Measurements from ENCODE around the gene OSBP. TPM values are rescaled to one million over a fixed set of nuclear protein-coding genes. Genes with fewer than 3 reads are reported as not detected.

Gene OSBP
- total and polyA plus RNA-seq, 4 donors, result 16.5 to 92.5 (median 36.5) TPM

- Histone ChIP-seq H3K9ac (ENCODE audit: low read depth in 1 of 2, low read length in 2 of 2) (no peak overlapping the region), H3K27ac (ENCODE audit: low read depth in 1 of 2, low read length in 2 of 2) (no peak overlapping the region), H3K36me3 (ENCODE audit: control insufficient read depth in 4 of 4, insufficient read depth in 3 of 4, low read depth in 1 of 4, low read length in 3 of 4) (peaks cover 0 to 2% (median 1%) of the 10 kb centered on the region in 4 donors), H3K27me3 (ENCODE audit: control insufficient read depth in 4 of 4, insufficient read depth in 4 of 4, low read length in 3 of 4) (no peaks in the 10 kb centered on the region), H3K9me3 (ENCODE audit: control insufficient read depth in 4 of 4, low read length in 3 of 4) (no peaks in the 10 kb centered on the region), H3K4me1 (ENCODE audit: control insufficient read depth in 4 of 4, insufficient read depth in 4 of 4, low read length in 3 of 4) (no peaks in the 10 kb centered on the region), H3K4me3 (ENCODE audit: low read depth in 1 of 3, low read length in 3 of 3) (no peak overlapping the region)
- DNase-seq (ENCODE audit: low spot score), result no peak
- TF ChIP-seq GABPA (IDR thresholded peaks at IDR 0.05 in 1 of 2, conservative IDR thresholded peaks at IDR 0.05 in 1 of 2) (no peak), ATF3 (IDR thresholded peaks at IDR 0.05) (no peak), ZBTB33 (IDR thresholded peaks at IDR 0.05) (no peak), HNF4A (conservative IDR thresholded peaks at IDR 0.05) (no peak), EGR1 (IDR thresholded peaks at IDR 0.05; ENCODE audit: low read depth in 2 of 2) (no peak), NR2F2 (IDR thresholded peaks at IDR 0.05) (no peak), HNF4G (IDR thresholded peaks at IDR 0.05) (no peak), RAD21 (IDR thresholded peaks at IDR 0.05) (no peak), TAF1 (conservative IDR thresholded peaks at IDR 0.05) (no peak), RXRA (IDR thresholded peaks at IDR 0.05) (no peak), SP1 (IDR thresholded peaks at IDR 0.05) (no peak), JUND (IDR thresholded peaks at IDR 0.05) (no peak), CTCF (IDR thresholded peaks at IDR 0.05; ENCODE audit: low read depth, low read length, missing input control) (no peak), FOXA2 (IDR thresholded peaks at IDR 0.05) (no peak), FOXA1 (IDR thresholded peaks at IDR 0.05) (no peak)
- TF ChIP-seq, protein P1, sequence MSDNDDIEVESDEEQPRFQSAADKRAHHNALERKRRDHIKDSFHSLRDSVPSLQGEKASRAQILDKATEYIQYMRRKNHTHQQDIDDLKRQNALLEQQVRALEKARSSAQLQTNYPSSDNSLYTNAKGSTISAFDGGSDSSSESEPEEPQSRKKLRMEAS (IDR thresholded peaks at IDR 0.05), result no peak
- TF ChIP-seq, protein P2, sequence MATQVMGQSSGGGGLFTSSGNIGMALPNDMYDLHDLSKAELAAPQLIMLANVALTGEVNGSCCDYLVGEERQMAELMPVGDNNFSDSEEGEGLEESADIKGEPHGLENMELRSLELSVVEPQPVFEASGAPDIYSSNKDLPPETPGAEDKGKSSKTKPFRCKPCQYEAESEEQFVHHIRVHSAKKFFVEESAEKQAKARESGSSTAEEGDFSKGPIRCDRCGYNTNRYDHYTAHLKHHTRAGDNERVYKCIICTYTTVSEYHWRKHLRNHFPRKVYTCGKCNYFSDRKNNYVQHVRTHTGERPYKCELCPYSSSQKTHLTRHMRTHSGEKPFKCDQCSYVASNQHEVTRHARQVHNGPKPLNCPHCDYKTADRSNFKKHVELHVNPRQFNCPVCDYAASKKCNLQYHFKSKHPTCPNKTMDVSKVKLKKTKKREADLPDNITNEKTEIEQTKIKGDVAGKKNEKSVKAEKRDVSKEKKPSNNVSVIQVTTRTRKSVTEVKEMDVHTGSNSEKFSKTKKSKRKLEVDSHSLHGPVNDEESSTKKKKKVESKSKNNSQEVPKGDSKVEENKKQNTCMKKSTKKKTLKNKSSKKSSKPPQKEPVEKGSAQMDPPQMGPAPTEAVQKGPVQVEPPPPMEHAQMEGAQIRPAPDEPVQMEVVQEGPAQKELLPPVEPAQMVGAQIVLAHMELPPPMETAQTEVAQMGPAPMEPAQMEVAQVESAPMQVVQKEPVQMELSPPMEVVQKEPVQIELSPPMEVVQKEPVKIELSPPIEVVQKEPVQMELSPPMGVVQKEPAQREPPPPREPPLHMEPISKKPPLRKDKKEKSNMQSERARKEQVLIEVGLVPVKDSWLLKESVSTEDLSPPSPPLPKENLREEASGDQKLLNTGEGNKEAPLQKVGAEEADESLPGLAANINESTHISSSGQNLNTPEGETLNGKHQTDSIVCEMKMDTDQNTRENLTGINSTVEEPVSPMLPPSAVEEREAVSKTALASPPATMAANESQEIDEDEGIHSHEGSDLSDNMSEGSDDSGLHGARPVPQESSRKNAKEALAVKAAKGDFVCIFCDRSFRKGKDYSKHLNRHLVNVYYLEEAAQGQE (IDR thresholded peaks at IDR 0.05), result no peak
- WGBS, result 91% methylated on average over 3 of the region's 3 CpGs
Measured at GRCh38 chr11:59625703-59626102, 10.1 kb upstream of the OSBP start.
